ENCODE measurements around the gene LRBA.
"Not testable (repeated sequence)": the region's sequence is repeated elsewhere in the genome, so short reads cannot be mapped to it uniquely, and the experiment has no call there.

The LRBA gene

DNA sequence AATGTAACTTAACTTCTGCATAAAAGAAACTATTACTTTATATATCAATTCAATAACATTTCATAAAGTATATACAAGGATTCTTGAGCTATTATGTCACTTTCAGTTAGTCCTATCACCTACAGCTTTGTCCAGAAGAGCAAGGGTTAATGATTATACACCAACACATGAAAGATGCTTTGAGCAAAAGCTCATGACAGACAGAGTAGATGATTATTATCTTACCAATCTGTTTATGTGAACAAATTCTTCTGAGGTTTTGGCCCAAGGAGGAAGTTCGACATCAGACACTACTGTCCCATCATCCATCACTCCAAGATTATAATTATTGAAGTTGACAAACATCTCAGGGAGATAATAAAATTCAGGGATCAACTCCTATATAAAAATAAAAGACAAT, 599.9 kb downstream of the LRBA start:
- no peak for DNase-seq (ENCODE audit: low spot score)

DNA sequence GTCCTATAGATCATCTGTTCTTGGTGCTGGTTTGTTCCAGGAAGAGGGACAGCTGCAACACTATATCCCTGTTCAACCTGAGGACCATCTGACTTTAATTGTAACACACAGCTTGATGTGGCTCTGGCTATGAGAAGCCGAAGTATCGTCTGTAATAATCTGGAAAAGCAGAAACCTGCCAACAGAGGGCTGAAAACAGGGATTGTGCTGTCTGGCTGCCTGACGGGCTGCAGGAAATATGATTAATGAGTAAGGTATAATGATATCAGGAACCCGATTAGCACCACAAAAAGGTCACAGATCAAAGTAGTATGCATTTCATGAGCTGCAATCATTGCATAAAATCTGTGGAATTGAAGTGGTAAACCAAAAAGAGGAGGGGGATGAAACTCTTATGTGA, 603.6 kb downstream of the LRBA start:
- no peak for DNase-seq (ENCODE audit: low spot score)

GRCh38 chr4:150402871-150403272, 612.2 kb downstream of the LRBA start:
- DNase-seq (ENCODE audit: low spot score), result no peak

GRCh38 chr4:150401083-150401687, 613.9 kb downstream of the LRBA start:
- no peak for DNase-seq (ENCODE audit: low spot score)

- DNase-seq (ENCODE audit: low spot score), result no peak
These were observed 619.2 kb downstream of the LRBA start for GRCh38 chr4:150395872-150396271.

GRCh38 chr4:150394046-150394445, 621.0 kb downstream of the LRBA start:
- no peak for DNase-seq (ENCODE audit: low spot score)

- no peak for DNase-seq (ENCODE audit: low spot score)
These were observed 624.0 kb downstream of the LRBA start for GRCh38 chr4:150391052-150391451.

GRCh38 chr4:150390531-150390910, 624.6 kb downstream of the LRBA start:
- DNase-seq (ENCODE audit: low spot score), result no peak

DNA sequence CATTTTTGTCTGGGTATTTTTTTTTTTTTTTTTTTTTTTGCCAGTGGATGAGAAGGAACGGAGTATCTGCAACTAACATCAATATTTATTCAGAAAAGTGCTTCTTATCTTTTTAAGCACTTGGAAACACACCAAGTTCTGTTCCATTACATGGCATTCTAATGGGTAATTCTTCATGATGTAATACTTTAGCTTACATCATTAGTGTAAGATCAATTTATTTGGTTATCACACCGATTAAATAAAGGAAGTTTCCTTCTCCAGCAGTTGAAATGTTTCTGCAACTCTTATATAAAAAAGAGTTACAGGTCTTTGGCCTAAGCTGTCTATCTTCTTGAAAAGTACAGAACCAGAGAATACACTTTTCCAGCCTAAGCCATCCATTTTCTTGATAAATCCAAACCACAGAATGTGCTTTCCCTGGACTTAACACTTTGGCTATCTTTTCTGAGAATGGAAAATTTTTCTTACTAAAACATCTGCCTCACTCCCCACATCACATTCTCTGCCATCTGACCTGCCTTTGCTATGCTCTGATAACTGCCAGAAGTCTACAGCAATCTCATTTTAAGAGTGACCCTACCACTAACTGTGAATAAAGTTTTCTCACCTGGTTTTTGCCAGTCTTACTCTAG, 625.1 kb downstream of the LRBA start:
- no peak for DNase-seq (ENCODE audit: low spot score)

DNA sequence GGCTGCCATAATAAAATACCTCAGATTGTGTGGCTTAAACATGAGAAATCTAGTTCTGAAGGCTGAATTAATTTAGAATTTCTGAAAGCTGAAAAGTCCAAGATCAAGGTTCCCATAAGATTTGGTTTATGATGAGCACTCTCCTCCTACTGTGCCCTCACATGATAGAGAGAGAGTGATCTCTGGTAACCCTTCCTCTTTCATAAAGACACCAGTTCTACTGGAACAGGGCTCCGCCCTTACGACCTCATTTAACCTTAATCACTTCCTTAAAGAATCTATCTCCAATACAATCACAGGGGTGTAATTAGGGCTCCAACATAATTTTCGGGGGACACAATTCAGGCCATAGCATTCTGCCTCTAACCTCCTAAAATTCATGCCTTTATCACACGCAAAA, 627.1 kb downstream of the LRBA start:
- DNase-seq (ENCODE audit: low spot score), result no peak

- not testable (repeated sequence) for DNase-seq (ENCODE audit: low spot score)
These were observed 628.7 kb downstream of the LRBA start for GRCh38 chr4:150386415-150386814.

DNA sequence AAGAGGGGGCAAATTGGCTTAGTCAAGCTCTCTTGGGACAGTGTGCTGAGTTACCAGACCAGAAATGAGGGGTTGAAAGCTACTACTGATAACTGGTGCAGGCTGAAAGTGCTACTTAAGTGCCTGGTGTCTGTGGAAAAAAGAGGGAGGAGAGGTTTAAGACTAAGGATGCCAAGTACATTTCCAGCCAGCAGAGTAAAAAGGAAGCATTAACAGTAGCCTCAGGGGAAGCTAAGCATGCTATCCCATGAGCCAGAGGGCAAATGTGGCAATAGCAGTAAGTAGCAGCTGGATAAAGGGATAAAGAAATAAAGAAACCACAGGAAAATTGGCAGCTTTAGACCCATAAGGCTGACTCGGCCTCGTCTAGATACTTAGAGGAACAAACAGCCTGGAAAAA, 629.5 kb downstream of the LRBA start:
- DNase-seq (ENCODE audit: low spot score), result no peak

- no peak for DNase-seq (ENCODE audit: low spot score)
These were observed 630.8 kb downstream of the LRBA start for GRCh38 chr4:150384249-150384648.

DNA sequence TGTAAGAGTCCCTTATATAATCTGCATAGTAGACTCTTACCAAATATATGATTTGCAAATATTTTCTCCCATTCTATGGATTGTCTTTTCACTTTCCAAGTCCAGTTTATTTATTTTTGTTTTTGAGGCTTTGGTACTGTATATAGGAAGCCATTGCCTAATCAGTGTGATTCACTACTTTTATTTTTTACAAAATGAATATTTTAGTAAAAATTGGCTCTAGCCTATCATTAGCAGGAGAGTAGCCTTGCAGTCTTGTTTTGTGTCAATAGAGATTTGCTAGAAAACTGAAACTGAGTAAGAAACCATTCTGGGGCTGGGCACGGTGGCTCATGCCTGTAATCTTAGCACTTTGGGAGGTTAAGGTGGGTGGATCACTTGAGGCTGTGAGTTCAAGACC, 633.1 kb downstream of the LRBA start:
- no peak for DNase-seq (ENCODE audit: low spot score)

DNA sequence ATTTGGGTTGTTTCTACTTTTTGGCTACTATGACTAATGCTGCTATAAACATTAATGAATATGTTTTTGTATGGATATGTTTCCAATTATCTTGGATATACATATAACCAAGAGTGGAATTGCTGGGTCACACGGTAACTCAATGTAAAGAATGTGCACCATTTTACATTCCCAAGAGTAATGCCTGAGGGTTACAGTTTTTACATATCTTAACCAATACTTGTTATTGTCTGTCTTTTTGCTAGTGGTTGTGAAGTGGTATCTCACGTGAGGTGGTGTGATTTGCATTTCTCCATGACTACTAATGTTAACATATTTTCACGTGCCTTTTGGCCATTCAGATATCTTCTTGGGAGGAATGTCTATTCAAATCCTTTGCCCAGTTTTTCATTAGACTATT, 633.5 kb downstream of the LRBA start:
- DNase-seq (ENCODE audit: low spot score), result no peak

DNA sequence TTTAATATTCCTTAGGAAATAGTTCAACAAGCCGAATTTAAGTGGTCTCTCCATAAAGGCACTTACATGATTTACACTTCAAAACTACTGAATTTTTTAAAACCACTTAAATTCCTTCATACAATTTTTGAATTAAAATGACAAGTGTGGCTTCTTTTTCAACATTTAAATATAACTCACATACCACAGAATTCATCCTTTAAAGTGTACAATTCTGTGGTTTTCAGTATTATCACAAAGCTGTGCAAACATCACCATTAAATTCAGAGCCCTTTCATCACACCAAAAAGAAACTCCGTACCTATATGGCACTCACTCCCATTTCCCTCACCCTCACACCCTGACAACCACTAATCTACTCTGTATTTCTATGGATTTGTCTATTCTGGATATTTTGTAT, 634.0 kb downstream of the LRBA start:
- no peak for DNase-seq (ENCODE audit: low spot score)

GRCh38 chr4:150379454-150379853, 635.6 kb downstream of the LRBA start:
- DNase-seq (ENCODE audit: low spot score), result no peak

- no peak for DNase-seq (ENCODE audit: low spot score)
These were observed 640.1 kb downstream of the LRBA start for GRCh38 chr4:150375025-150375424.

DNA sequence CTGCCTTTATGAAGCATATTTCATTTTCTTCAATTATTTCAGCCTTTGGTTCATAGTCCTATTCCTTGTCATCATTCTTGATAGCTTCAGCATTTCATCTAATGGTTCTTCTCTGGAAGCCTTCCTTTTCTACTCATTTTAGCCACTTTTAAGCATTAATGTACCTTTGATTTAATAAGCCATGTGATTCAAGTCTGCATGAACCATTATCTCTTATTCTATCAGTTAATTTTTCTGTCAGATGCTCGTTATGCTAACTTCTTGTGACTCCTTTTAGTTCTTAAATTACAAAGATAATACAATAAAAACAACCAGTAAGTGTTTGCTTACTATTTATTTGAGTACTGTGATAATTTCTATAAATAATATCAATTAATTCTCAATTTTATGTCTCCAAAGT, 643.2 kb downstream of the LRBA start:
- no peak for DNase-seq (ENCODE audit: low spot score)

DNA sequence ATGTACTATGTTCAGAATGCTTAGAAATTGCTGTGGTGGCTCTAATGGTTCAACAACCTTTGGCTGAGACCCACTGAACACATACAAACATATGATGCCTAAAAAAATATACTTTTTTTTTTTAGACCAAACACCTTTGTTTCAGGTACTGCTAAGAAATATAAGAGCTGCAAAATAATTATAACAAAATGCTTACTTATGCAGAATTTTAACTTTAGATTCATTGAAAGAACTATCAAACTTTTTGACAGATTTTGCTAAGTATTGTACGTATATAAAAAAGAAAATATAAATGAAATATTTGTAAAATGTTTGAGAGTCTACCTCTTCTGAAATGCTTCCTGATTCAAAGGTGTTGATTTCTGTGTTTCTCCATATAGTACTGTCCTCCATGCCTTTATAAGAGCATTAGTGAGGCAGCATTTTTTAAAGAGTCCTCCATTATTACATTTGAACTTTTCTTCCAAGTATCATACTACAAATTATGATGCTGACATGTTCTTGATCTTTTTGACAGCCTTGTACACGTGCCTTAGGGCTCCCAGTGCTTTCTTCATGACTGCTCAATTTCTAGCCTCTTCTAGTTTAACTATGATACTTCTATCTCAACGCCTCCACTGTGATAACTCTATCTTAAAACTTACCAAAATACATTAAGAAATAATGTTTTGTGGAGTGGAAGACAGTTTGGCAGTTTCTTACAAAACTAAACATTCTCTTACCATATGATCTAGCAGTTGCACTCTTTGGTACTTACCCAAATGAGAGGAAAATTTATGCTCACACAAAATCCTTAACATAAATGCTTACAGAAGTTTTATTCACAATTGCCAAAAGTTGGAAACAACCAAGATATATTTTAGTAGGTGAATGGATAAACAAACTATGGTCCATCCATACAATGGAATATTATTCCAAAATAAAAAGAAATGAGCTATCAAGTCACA, 645.4 kb downstream of the LRBA start:
- no peak for DNase-seq (ENCODE audit: low spot score)

DNA sequence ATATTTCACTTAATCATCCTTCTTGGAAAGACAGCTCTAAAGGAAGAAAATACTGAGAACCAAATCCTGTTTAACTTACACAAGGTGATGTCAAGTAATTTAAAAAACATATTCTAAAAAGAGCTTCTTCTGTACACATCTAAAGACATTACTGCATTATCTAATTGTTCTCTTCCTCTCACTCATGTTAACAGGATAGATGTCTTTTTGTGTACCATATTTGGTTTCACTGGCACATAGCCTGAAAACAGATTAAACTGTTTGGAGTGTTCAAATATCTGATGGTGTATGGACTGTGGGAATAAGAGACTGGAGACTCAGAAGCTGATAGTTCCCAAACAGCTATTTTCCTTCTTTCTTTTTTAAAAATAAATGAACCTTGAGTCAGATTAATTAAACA, 646.4 kb downstream of the LRBA start:
- DNase-seq (ENCODE audit: low spot score), result no peak

DNA sequence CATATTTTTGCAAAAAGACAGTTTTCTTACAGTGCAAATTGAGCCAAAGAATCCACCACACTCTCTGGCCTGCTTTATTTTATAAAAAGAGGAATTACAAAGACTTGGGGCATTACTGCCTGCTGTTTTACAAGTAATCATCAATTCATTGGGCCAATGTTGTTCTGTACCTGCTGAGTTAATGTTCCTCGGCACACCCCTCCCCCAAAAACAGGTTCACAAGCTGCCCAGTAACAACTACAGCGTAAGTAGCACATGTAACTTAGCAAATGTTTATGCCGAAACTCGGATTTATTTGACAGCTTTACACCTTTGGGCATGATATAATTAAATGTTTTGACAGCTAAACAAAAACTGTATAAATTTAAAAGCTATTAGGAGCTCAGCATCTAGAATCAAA, 647.8 kb downstream of the LRBA start:
- no peak for DNase-seq (ENCODE audit: low spot score)

- DNase-seq (ENCODE audit: low spot score), result no peak
These were observed 648.5 kb downstream of the LRBA start for GRCh38 chr4:150366487-150366999.

Data from CD4-positive, alpha-beta T cell treated with Interleukin-6 at 100 ng/mL for 8 hours (primary cell).